GM23338 (cell line): ENCODE measurements around the gene GIGYF2. TPM values are rescaled to one million over a fixed set of nuclear protein-coding genes. Genes with fewer than 3 reads are reported as not detected.

Experiments
- ATAC-seq: fragments of 200-7000 bp; cut with Tn5 transposase; 3 replicates; pipeline ENCODE4 v1.9.1; 2020
- DNase-seq: peaks from one replicate; pipeline ENCODE4 v3.0.0-alpha.2; 2015; ENCODE audit warnings: low spot score
- H2AFZ ChIP-seq: fragments of 200-600 bp; sonication (generic); 2 replicates; pipeline ENCODE4 v1.8.0; 2016; ENCODE audit warnings: antibody characterized with exemption, mild to moderate bottlenecking, moderate library complexity
- H3F3A ChIP-seq: fragments of 200-600 bp; sonication (generic); replicated peaks from 2 replicates; pipeline ENCODE4 v1.8.0; 2017; ENCODE audit warnings: antibody characterized with exemption, mixed run types, low read depth
- H3K27ac ChIP-seq: fragments of 200-600 bp; sonication (generic); 2 replicates; pipeline ENCODE4 v1.6.1; 2016; ENCODE audit warnings: low read depth
- H3K27me3 ChIP-seq: fragments of 200-600 bp; sonication (generic); 2 replicates; pipeline ENCODE4 v1.8.0; 2016; ENCODE audit warnings: mild to moderate bottlenecking, mixed run types, moderate library complexity; ENCODE audit not compliant: insufficient read depth
- H3K36me3 ChIP-seq: fragments of 200-600 bp; sonication (generic); 2 replicates; pipeline ENCODE4 v1.8.0; 2016; ENCODE audit warnings: mild to moderate bottlenecking; ENCODE audit not compliant: insufficient read depth
- H3K4me1 ChIP-seq: fragments of 200-600 bp; sonication (generic); 2 replicates; pipeline ENCODE4 v1.8.0; 2016; ENCODE audit warnings: mild to moderate bottlenecking, moderate library complexity; ENCODE audit not compliant: insufficient read depth
- H3K4me2 ChIP-seq: fragments of 200-600 bp; sonication (generic); 2 replicates; pipeline ENCODE4 v1.7.1; 2017; ENCODE audit warnings: mixed run types
- H3K4me3 ChIP-seq: fragments of 200-600 bp; sonication (generic); 2 replicates; pipeline ENCODE4 v1.6.1; 2016; ENCODE audit warnings: mixed run types
- H3K79me2 ChIP-seq: fragments of 200-600 bp; sonication (generic); replicated peaks from 2 replicates; pipeline ENCODE4 v1.8.0; 2017; ENCODE audit warnings: mild to moderate bottlenecking; ENCODE audit not compliant: insufficient read depth
- H3K9me2 ChIP-seq: fragments of 200-600 bp; sonication (generic); 2 replicates; pipeline ENCODE4 v1.8.0; 2017; ENCODE audit not compliant: insufficient read depth
- H4K20me1 ChIP-seq: fragments of 200-600 bp; sonication (generic); replicated peaks from 2 replicates; pipeline ENCODE4 v1.8.0; 2017; ENCODE audit warnings: mild to moderate bottlenecking; ENCODE audit not compliant: insufficient read depth
- H3K27ac Mint-ChIP-seq: 2 replicates; pipeline ENCODE4 v1.8.0; 2020; ENCODE audit warnings: inconsistent platforms, mild to moderate bottlenecking, moderate library complexity, mixed read lengths
- H3K27me3 Mint-ChIP-seq: 3 replicates; pipeline ENCODE4 v1.8.0; 2022; ENCODE audit warnings: low read depth, mild to moderate bottlenecking, moderate library complexity, mixed read lengths, inconsistent platforms; ENCODE audit not compliant: insufficient read depth, poor library complexity
- H3K36me3 Mint-ChIP-seq: 3 replicates; pipeline ENCODE4 v1.8.0; 2021; ENCODE audit warnings: low read depth, mild to moderate bottlenecking, inconsistent platforms, moderate library complexity, mixed read lengths
- H3K4me1 Mint-ChIP-seq: 3 replicates; pipeline ENCODE4 v1.8.0; 2020; ENCODE audit warnings: mild to moderate bottlenecking, inconsistent platforms, mixed read lengths
- H3K4me3 Mint-ChIP-seq: 3 replicates; pipeline ENCODE4 v1.8.0; 2021; ENCODE audit warnings: moderate library complexity, mild to moderate bottlenecking, inconsistent platforms, mixed read lengths
- H3K9me3 Mint-ChIP-seq: 3 replicates; pipeline ENCODE4 v1.8.0; 2020; ENCODE audit warnings: moderate library complexity, mild to moderate bottlenecking, inconsistent platforms, mixed read lengths
- CREB1 ChIP-seq: fragments of 250-450 bp; sonication (Bioruptor Pico); IDR thresholded peaks from 2 replicates; pipeline ENCODE4 v1.5.0; 2020; ENCODE audit warnings: low read depth, mild to moderate bottlenecking, moderate library complexity
- CTCF ChIP-seq, 2 experiments: fragments of 200-600 bp in 1 of 2; sonication (generic) in 1 of 2; conservative IDR thresholded peaks; 2 replicates each; pipeline versions ENCODE4 v1.5.1 to v1.6.1; 2016 to 2017; ENCODE audit warnings: antibody characterized with exemption in 2 of 2, low read depth in 2 of 2, mild to moderate bottlenecking in 2 of 2, moderate library complexity in 1 of 2
- EZH2 ChIP-seq: fragments of 200-600 bp; sonication (generic); IDR thresholded peaks from one replicate; pipeline ENCODE4 v1.8.0; 2017; ENCODE audit warnings: antibody characterized with exemption, mild to moderate bottlenecking, low read depth; ENCODE audit not compliant: unreplicated experiment
- EZH2phosphoT487 ChIP-seq: fragments of 200-600 bp; sonication (generic); IDR thresholded peaks from one replicate; pipeline ENCODE4 v1.8.1; 2018; ENCODE audit warnings: antibody characterized with exemption; ENCODE audit not compliant: unreplicated experiment
- JUNB ChIP-seq: IDR thresholded peaks from one replicate; pipeline ENCODE4 v1.6.1; 2016; ENCODE audit warnings: antibody characterized with exemption; ENCODE audit not compliant: unreplicated experiment
- NANOG ChIP-seq: IDR thresholded peaks from 2 replicates; pipeline ENCODE4 v1.6.1; 2016; ENCODE audit warnings: antibody characterized with exemption, borderline replicate concordance
- POLR2AphosphoS5 ChIP-seq: IDR thresholded peaks from 2 replicates; pipeline ENCODE4 v1.6.1; 2016; ENCODE audit warnings: antibody characterized with exemption, low read depth
- STAT1 ChIP-seq: IDR thresholded peaks from one replicate; pipeline ENCODE4 v1.6.1; 2016; ENCODE audit warnings: antibody characterized with exemption; ENCODE audit not compliant: unreplicated experiment
- ZNF114 ChIP-seq: fragments of 250-450 bp; sonication (Bioruptor Pico); IDR thresholded peaks from 2 replicates; pipeline ENCODE4 v1.5.0; 2020; ENCODE audit warnings: mild to moderate bottlenecking, moderate library complexity
- ZNF331 ChIP-seq: fragments of 250-450 bp; sonication (Bioruptor Pico); IDR thresholded peaks from 2 replicates; pipeline ENCODE4 v1.5.0; 2020; ENCODE audit warnings: low read depth, mild to moderate bottlenecking, moderate library complexity
- polyA plus RNA-seq: library from polyadenylated mRNA; unstranded; fragments of >200 nt; fragmentation: Nextera tagmentation; extraction: Ambion mirVana; gene quantifications from 2 replicates; pipeline ENCODE4 v1.2.1, GENCODE V29; 2016
- total RNA-seq: library from RNA; depleted of rRNA; stranded (reverse); fragments of >200 nt; shearing (Covaris generic); gene quantifications from 2 replicates; pipeline ENCODE4 v1.2.3, GENCODE V29; 2014
- TF ChIP-seq, protein P1 (sequence below): IDR thresholded peaks from 2 replicates; pipeline ENCODE4 v1.6.1; 2016; ENCODE audit warnings: antibody characterized with exemption
- TF ChIP-seq, protein P2 (sequence below): IDR thresholded peaks from one replicate; pipeline ENCODE4 v1.6.1; 2018; ENCODE audit warnings: antibody characterized with exemption; ENCODE audit not compliant: unreplicated experiment
- TF ChIP-seq, protein P3 (sequence below): fragments of 250-450 bp; sonication (Bioruptor Pico); IDR thresholded peaks from 2 replicates; pipeline ENCODE4 v1.5.0; 2020; ENCODE audit warnings: mild to moderate bottlenecking, moderate library complexity

Gene GIGYF2
- total and polyA plus RNA-seq, 2 experiments from 2014 or later = 48.9 to 104 TPM

GRCh38 chr2:232771870-232772269 is 74.7 kb downstream of the GIGYF2 start:
- no peak for ATAC-seq
- Mint-ChIP-seq H3K27ac (peak overlapping the region; percentile 19; the same call in 1 of the 2 replicates), H3K27me3 (peaks cover 1% of the 10 kb centered on the region)

More at GRCh38 chr2:232771870-232772269, 74.7 kb downstream of the GIGYF2 start:
- Mint-ChIP-seq H3K36me3 (peaks cover 8% of the 10 kb centered on the region; the same call in 2 of the 3 replicates), H3K9me3 (no peaks in the 10 kb centered on the region), H3K4me1 (peaks cover 10% of the 10 kb centered on the region; the same call in 2 of the 3 replicates), H3K4me3 (no peak overlapping the region)
- Histone ChIP-seq H3K27me3 (no peaks in the 10 kb centered on the region), H2AFZ (no peak overlapping the region), H3K4me2 (no peak overlapping the region), H3K79me2 (no peaks in the 10 kb centered on the region), H3K4me3 (no peak overlapping the region), H3K36me3 (peaks cover 7% of the 10 kb centered on the region; the same call in 1 of the 2 replicates), H4K20me1 (no peaks in the 10 kb centered on the region), H3F3A (no peaks in the 10 kb centered on the region), H3K9me2 (no peaks in the 10 kb centered on the region), H3K27ac (no peak overlapping the region), H3K4me1 (0 out of 2 replicates have a peak, but pooled peaks cover 3% of the 10 kb centered on the region)
- no peak for DNase-seq
- TF ChIP-seq ZNF114 (CRISPR knock-in tag) (no peak), POLR2AphosphoS5 (no peak), JUNB (no peak), CTCF (conservative IDR thresholded peaks at IDR 0.05; ENCODE audit: low read depth in 2 of 2) (no peak), NANOG (no peak), STAT1 (no peak), ZNF331 (CRISPR knock-in tag) (no peak), EZH2phosphoT487 (no peak), EZH2 (no peak), CREB1 (no peak)
- TF ChIP-seq, protein P1, sequence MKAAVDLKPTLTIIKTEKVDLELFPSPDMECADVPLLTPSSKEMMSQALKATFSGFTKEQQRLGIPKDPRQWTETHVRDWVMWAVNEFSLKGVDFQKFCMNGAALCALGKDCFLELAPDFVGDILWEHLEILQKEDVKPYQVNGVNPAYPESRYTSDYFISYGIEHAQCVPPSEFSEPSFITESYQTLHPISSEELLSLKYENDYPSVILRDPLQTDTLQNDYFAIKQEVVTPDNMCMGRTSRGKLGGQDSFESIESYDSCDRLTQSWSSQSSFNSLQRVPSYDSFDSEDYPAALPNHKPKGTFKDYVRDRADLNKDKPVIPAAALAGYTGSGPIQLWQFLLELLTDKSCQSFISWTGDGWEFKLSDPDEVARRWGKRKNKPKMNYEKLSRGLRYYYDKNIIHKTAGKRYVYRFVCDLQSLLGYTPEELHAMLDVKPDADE = no peak
- TF ChIP-seq, protein P2, sequence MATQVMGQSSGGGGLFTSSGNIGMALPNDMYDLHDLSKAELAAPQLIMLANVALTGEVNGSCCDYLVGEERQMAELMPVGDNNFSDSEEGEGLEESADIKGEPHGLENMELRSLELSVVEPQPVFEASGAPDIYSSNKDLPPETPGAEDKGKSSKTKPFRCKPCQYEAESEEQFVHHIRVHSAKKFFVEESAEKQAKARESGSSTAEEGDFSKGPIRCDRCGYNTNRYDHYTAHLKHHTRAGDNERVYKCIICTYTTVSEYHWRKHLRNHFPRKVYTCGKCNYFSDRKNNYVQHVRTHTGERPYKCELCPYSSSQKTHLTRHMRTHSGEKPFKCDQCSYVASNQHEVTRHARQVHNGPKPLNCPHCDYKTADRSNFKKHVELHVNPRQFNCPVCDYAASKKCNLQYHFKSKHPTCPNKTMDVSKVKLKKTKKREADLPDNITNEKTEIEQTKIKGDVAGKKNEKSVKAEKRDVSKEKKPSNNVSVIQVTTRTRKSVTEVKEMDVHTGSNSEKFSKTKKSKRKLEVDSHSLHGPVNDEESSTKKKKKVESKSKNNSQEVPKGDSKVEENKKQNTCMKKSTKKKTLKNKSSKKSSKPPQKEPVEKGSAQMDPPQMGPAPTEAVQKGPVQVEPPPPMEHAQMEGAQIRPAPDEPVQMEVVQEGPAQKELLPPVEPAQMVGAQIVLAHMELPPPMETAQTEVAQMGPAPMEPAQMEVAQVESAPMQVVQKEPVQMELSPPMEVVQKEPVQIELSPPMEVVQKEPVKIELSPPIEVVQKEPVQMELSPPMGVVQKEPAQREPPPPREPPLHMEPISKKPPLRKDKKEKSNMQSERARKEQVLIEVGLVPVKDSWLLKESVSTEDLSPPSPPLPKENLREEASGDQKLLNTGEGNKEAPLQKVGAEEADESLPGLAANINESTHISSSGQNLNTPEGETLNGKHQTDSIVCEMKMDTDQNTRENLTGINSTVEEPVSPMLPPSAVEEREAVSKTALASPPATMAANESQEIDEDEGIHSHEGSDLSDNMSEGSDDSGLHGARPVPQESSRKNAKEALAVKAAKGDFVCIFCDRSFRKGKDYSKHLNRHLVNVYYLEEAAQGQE = no peak
- TF ChIP-seq, protein P3, sequence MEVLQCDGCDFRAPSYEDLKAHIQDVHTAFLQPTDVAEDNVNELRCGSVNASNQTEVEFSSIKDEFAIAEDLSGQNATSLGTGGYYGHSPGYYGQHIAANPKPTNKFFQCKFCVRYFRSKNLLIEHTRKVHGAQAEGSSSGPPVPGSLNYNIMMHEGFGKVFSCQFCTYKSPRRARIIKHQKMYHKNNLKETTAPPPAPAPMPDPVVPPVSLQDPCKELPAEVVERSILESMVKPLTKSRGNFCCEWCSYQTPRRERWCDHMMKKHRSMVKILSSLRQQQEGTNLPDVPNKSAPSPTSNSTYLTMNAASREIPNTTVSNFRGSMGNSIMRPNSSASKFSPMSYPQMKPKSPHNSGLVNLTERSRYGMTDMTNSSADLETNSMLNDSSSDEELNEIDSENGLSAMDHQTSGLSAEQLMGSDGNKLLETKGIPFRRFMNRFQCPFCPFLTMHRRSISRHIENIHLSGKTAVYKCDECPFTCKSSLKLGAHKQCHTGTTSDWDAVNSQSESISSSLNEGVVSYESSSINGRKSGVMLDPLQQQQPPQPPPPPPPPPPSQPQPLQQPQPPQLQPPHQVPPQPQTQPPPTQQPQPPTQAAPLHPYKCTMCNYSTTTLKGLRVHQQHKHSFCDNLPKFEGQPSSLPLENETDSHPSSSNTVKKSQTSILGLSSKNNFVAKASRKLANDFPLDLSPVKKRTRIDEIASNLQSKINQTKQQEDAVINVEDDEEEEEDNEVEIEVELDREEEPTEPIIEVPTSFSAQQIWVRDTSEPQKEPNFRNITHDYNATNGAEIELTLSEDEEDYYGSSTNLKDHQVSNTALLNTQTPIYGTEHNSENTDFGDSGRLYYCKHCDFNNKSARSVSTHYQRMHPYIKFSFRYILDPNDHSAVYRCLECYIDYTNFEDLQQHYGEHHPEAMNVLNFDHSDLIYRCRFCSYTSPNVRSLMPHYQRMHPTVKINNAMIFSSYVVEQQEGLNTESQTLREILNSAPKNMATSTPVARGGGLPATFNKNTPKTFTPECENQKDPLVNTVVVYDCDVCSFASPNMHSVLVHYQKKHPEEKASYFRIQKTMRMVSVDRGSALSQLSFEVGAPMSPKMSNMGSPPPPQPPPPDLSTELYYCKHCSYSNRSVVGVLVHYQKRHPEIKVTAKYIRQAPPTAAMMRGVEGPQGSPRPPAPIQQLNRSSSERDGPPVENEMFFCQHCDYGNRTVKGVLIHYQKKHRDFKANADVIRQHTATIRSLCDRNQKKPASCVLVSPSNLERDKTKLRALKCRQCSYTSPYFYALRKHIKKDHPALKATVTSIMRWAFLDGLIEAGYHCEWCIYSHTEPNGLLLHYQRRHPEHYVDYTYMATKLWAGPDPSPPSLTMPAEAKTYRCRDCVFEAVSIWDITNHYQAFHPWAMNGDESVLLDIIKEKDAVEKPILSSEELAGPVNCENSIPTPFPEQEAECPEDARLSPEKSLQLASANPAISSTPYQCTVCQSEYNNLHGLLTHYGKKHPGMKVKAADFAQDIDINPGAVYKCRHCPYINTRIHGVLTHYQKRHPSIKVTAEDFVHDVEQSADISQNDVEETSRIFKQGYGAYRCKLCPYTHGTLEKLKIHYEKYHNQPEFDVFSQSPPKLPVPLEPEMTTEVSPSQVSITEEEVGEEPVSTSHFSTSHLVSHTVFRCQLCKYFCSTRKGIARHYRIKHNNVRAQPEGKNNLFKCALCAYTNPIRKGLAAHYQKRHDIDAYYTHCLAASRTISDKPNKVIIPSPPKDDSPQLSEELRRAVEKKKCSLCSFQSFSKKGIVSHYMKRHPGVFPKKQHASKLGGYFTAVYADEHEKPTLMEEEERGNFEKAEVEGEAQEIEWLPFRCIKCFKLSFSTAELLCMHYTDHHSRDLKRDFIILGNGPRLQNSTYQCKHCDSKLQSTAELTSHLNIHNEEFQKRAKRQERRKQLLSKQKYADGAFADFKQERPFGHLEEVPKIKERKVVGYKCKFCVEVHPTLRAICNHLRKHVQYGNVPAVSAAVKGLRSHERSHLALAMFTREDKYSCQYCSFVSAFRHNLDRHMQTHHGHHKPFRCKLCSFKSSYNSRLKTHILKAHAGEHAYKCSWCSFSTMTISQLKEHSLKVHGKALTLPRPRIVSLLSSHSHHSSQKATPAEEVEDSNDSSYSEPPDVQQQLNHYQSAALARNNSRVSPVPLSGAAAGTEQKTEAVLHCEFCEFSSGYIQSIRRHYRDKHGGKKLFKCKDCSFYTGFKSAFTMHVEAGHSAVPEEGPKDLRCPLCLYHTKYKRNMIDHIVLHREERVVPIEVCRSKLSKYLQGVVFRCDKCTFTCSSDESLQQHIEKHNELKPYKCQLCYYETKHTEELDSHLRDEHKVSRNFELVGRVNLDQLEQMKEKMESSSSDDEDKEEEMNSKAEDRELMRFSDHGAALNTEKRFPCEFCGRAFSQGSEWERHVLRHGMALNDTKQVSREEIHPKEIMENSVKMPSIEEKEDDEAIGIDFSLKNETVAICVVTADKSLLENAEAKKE (CRISPR knock-in tag) = no peak
